ENCODE measurements around the gene FRRS1.

Gene FRRS1

GRCh38 chr1:99673315-99673714, 93.1 kb downstream of the FRRS1 start:
- no peaks in the 10 kb centered on the region for H3K36me3 ChIP-seq (replicated peaks; ENCODE audit: insufficient read depth, low read length)
- H3K9ac ChIP-seq (ENCODE audit: low read length) = no peak overlapping the region
- no peaks in the 10 kb centered on the region for H3K9me3 ChIP-seq (replicated peaks; ENCODE audit: insufficient read depth, low read length)
- H3K27ac ChIP-seq (ENCODE audit: low read length) = no peak overlapping the region
- H3K79me2 ChIP-seq (ENCODE audit: low read length) = no peaks in the 10 kb centered on the region
- no peaks in the 10 kb centered on the region for H3K27me3 ChIP-seq (replicated peaks; ENCODE audit: insufficient read depth, low read length)
- no peak overlapping the region for H2AFZ ChIP-seq (ENCODE audit: low read length)
- H4K20me1 ChIP-seq (ENCODE audit: insufficient read depth, low read length) = no peaks in the 10 kb centered on the region
- H3K4me3 ChIP-seq (ENCODE audit: low read length) = no peak overlapping the region
- H3K9me2 ChIP-seq (replicated peaks; ENCODE audit: insufficient read depth, low read length) = no peaks in the 10 kb centered on the region
- no peaks in the 10 kb centered on the region for H3K4me1 ChIP-seq (ENCODE audit: low read length)
- DNase-seq = no peak
- TF ChIP-seq CTCF (IDR thresholded peaks at IDR 0.05; ENCODE audit: low read length) (no peak), EZH2 (optimal IDR thresholded peaks at IDR 0.05; ENCODE audit: low read depth, low read length) (no peak), EZH2phosphoT487 (IDR thresholded peaks at IDR 0.05; ENCODE audit: low read length) (no peak)
- no peak overlapping the region for H3K4me2 ChIP-seq (ENCODE audit: low read depth, low read length)
- H3F3A ChIP-seq (ENCODE audit: insufficient read depth, low read length) = no peaks in the 10 kb centered on the region

DNA sequence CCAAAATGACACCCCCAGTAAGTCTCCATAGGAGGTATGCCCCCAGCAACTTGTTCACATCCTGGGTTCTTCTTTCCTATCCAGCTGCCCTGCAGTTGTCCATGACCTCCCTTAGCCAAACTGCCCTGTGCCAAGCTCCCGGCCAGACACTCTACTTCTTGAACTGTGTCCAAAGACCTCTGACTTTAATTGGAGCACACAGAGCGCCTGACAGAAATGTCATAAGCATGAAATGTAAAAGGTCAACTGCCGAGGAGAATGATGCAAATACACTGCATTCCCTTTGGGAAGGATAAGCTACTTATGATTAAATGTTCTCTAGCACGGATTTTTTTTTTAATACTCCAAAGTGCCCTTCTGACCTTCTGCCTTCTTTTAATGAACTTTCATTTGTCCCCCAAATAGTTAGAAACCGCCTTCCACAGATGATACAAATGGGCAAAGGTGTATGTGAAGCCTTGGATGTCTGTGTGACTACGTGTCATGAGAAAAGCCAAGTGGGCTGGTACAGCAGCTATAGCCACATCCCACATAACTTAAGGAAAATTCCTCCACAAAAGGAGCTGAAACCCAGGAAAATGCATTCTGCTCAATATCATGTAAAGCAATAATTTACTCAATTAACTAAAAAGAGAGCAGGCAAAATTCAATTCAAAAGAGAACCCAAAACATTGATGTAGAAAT, 93.8 kb downstream of the FRRS1 start:
- Histone ChIP-seq H3K9me2 (replicated peaks; ENCODE audit: insufficient read depth, low read length) (no peaks in the 10 kb centered on the region), H3K27me3 (replicated peaks; ENCODE audit: insufficient read depth, low read length) (no peaks in the 10 kb centered on the region), H4K20me1 (ENCODE audit: insufficient read depth, low read length) (no peaks in the 10 kb centered on the region), H3K4me1 (ENCODE audit: low read length) (no peaks in the 10 kb centered on the region), H3K79me2 (ENCODE audit: low read length) (no peaks in the 10 kb centered on the region), H3F3A (ENCODE audit: insufficient read depth, low read length) (no peaks in the 10 kb centered on the region), H3K4me2 (ENCODE audit: low read depth, low read length) (no peak overlapping the region), H3K4me3 (ENCODE audit: low read length) (no peak overlapping the region), H2AFZ (ENCODE audit: low read length) (no peak overlapping the region), H3K9me3 (replicated peaks; ENCODE audit: insufficient read depth, low read length) (no peaks in the 10 kb centered on the region), H3K36me3 (replicated peaks; ENCODE audit: insufficient read depth, low read length) (no peaks in the 10 kb centered on the region), H3K27ac (ENCODE audit: low read length) (no peak overlapping the region), H3K9ac (ENCODE audit: low read length) (no peak overlapping the region)
- TF ChIP-seq EZH2 (optimal IDR thresholded peaks at IDR 0.05; ENCODE audit: low read depth, low read length) (no peak), CTCF (IDR thresholded peaks at IDR 0.05; ENCODE audit: low read length) (no peak), EZH2phosphoT487 (IDR thresholded peaks at IDR 0.05; ENCODE audit: low read length) (no peak)
- DNase-seq = no peak

GRCh38 chr1:99672038-99672437, 94.4 kb downstream of the FRRS1 start:
- no peaks in the 10 kb centered on the region for H4K20me1 ChIP-seq (ENCODE audit: insufficient read depth, low read length)
- no peak overlapping the region for H2AFZ ChIP-seq (ENCODE audit: low read length)
- TF ChIP-seq EZH2 (optimal IDR thresholded peaks at IDR 0.05; ENCODE audit: low read depth, low read length) (no peak), CTCF (IDR thresholded peaks at IDR 0.05; ENCODE audit: low read length) (no peak), EZH2phosphoT487 (IDR thresholded peaks at IDR 0.05; ENCODE audit: low read length) (no peak)
- no peaks in the 10 kb centered on the region for H3K9me2 ChIP-seq (replicated peaks; ENCODE audit: insufficient read depth, low read length)
- H3K4me3 ChIP-seq (ENCODE audit: low read length) = no peak overlapping the region
- H3K27me3 ChIP-seq (replicated peaks; ENCODE audit: insufficient read depth, low read length) = no peaks in the 10 kb centered on the region
- no peaks in the 10 kb centered on the region for H3K9me3 ChIP-seq (replicated peaks; ENCODE audit: insufficient read depth, low read length)
- H3K36me3 ChIP-seq (replicated peaks; ENCODE audit: insufficient read depth, low read length) = no peaks in the 10 kb centered on the region
- H3K4me2 ChIP-seq (ENCODE audit: low read depth, low read length) = no peak overlapping the region
- no peak overlapping the region for H3K27ac ChIP-seq (ENCODE audit: low read length)
- DNase-seq = no peak
- no peaks in the 10 kb centered on the region for H3K79me2 ChIP-seq (ENCODE audit: low read length)
- no peaks in the 10 kb centered on the region for H3K4me1 ChIP-seq (ENCODE audit: low read length)
- no peaks in the 10 kb centered on the region for H3F3A ChIP-seq (ENCODE audit: insufficient read depth, low read length)
- no peak overlapping the region for H3K9ac ChIP-seq (ENCODE audit: low read length)

All from MM.1S (cell line).